Activated T-cell treated with anti-CD3 and anti-CD28 coated beads, Interleukin-2, amount 50 U/mL, for 4 hours (primary cell): ENCODE results near the gene CLEC16A. TPM values are rescaled to one million over a fixed set of nuclear protein-coding genes. Genes with fewer than 3 reads are reported as not detected.
A peak's percentile ranks its signal among the peaks of the same experiment; 100 is the strongest.
"Not testable (repeated sequence)": the region's sequence is repeated elsewhere in the genome, so short reads cannot be mapped to it uniquely, and the experiment has no call there.

ENCODE experiments used
- ATAC-seq, 2 donors: fragments of 200-7000 bp; cut with Tn5 transposase; one replicate each; pipeline ENCODE4 v1.10.0; 2021
- DNase-seq: peaks from one replicate; pipeline ENCODE4 v3.0.0-alpha.2; 2020
- H3K27me3 Mint-ChIP-seq: one replicate; pipeline ENCODE4 v1.8.0; 2021; ENCODE audit warnings: low read depth, mixed read lengths
- H3K36me3 Mint-ChIP-seq: one replicate; pipeline ENCODE4 v1.8.0; 2022; ENCODE audit warnings: mixed read lengths; ENCODE audit not compliant: insufficient read depth
- H3K4me1 Mint-ChIP-seq: one replicate; pipeline ENCODE4 v1.8.0; 2021; ENCODE audit warnings: low read depth, mixed read lengths
- H3K4me3 Mint-ChIP-seq: one replicate; pipeline ENCODE4 v1.8.0; 2021; ENCODE audit warnings: mild to moderate bottlenecking, moderate library complexity, mixed read lengths
- H3K9me3 Mint-ChIP-seq: one replicate; pipeline ENCODE4 v1.8.0; 2021; ENCODE audit warnings: mixed read lengths
- total RNA-seq, 3 donors: library from RNA; stranded (reverse); gene quantifications; one replicate each; pipeline ENCODE4 v1.2.1, GENCODE V29; 2021

The CLEC16A gene
- total RNA-seq, 3 donors from 2014 or later = 25.2 to 26.4 (median 26.3) TPM

DNA sequence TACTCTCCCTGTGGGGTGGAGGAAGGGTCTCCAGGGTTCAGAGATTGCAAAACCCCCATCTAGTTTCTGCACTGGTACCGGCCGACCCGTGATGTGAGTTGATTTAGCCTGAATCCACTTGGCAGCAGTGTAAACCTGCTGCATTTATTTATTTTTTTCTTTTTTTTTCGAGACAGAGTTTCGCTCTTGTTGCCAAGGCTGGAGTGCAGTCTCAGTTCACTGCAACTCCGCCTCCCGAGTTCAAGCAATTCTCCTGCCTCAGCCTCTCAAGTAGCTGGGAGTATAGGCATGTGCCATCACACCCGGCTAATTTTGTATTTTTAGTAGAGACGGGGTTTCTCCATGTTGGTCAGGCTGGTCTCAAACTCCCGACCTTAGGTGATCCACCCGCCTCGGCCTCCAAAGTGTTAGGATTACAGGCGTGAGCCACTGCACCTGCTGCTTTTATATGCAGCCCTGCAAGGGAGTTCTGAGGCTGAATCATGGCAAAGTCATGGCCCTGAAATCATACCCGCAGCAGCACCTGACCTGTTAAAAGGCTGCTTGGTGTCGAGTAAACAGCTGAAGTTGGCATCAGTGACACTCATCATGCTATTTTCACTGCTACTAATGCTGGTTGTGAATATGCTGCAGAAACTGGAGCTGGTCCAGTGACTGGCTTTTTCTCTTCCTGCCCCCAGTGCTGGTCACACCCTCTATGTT, 23.5 kb upstream of the CLEC16A start:
- ATAC-seq = no peak
- no peak for DNase-seq
- Mint-ChIP-seq H3K4me3 (no peak overlapping the region), H3K27me3 (no peaks in the 10 kb centered on the region), H3K9me3 (no peaks in the 10 kb centered on the region), H3K36me3 (peaks cover 11% of the 10 kb centered on the region), H3K4me1 (peaks cover 11% of the 10 kb centered on the region)

GRCh38 chr16:10921536-10922327, 22.6 kb upstream of the CLEC16A start:
- Mint-ChIP-seq H3K4me3 (no peak overlapping the region), H3K9me3 (no peaks in the 10 kb centered on the region), H3K36me3 (peaks cover 11% of the 10 kb centered on the region), H3K27me3 (no peaks in the 10 kb centered on the region), H3K4me1 (peaks cover 5% of the 10 kb centered on the region)
- no peak for DNase-seq
- ATAC-seq = no peak

DNA sequence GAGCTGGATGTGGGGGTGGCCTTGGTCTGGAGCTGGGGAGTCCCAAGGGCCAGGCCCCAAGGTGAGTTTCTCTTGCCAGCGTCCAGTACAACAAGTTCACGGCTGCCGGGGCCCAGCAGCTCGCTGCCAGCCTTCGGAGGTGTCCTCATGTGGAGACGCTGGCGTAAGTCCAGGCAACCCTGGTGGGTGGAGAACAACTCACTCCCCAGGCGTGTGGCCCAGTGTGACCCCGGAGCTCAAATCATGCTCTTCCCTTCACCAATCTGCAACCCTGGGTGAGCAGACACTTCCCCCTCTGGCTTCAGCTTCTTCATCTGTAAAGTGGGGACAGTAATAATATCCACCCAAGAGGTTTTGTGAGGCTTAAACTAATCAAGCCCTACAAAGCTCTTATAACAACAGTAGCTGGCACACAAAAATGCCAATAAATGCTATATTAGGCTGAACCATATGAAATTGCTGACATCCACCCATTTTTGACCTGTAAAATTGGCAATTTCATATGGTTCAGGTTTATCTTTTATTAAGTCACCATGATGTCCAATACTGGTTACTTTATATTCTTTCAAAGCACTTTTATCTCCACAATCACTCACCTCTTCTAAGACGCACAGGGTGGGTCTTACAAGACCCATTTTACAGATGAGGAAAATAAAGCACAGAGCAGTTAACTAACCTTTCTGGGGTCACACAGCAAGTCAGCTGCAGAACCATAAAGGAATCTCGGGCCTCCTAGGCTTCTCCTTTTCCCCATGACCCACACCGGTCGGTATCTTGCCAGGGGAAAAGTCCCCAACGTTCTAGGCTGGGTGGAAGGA, 21.8 kb upstream of the CLEC16A start:
- Mint-ChIP-seq H3K9me3 (no peaks in the 10 kb centered on the region), H3K4me3 (no peak overlapping the region), H3K4me1 (peaks cover 4% of the 10 kb centered on the region), H3K36me3 (peaks cover 13% of the 10 kb centered on the region), H3K27me3 (no peaks in the 10 kb centered on the region)
- ATAC-seq (no peak), DNase-seq (no peak)

- Mint-ChIP-seq H3K27me3 (no peaks in the 10 kb centered on the region), H3K4me1 (peaks cover 4% of the 10 kb centered on the region), H3K4me3 (no peak overlapping the region), H3K36me3 (peaks cover 20% of the 10 kb centered on the region), H3K9me3 (no peaks in the 10 kb centered on the region)
- DNase-seq (no peak), ATAC-seq (no peak)
These were observed 21.2 kb upstream of the CLEC16A start for GRCh38 chr16:10923146-10923649.

DNA sequence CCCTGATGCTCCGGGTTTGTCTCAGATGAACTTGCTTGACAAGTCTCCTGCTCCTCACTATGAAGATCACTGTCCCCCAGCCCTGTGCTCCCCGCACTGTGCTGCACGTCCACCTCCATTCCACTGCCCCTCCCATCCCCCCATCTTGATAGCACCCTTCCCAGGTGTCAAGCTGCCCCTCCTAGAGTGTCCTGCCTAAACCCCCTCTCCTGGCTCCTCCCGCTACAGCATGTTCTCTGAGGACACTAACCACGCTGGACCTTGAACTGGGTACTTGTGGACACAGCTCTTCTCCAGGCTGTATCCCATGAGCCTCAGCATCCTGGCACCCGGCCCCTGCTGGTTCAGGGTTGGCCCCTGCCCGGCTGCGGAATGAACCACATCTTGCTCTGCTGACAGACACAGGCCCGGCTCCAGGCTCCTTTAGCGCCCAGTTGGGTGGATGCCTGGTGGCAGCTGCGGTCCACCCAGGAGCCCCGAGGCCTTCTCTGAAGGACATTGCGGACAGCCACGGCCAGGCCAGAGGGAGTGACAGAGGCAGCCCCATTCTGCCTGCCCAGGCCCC, 20.6 kb upstream of the CLEC16A start:
- ATAC-seq = no peak
- H3K9me3 Mint-ChIP-seq = no peaks in the 10 kb centered on the region
- peaks cover 2% of the 10 kb centered on the region for H3K4me1 Mint-ChIP-seq

DNA sequence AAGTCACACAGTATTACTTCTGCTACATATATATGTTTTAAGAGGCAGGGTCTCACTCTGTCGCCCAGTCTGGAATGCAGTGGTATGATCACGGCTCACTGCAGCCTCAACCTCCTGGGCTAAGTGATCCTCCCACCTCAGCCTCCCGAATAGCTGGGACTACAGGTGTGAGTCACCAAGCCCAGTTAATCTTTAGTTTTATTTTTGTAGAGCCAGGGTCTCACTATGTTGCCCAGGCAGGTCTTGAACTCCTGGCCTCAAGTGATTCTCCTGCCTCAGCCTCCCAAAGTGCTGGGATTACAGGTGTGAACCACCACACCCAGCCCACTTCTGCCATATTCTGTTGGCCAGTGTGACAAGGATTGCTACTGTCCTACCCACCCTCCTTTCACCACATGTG, 19.1 kb upstream of the CLEC16A start:
- not testable (repeated sequence) for ATAC-seq, H3K4me3 Mint-ChIP-seq, H3K4me1 Mint-ChIP-seq, H3K9me3 Mint-ChIP-seq, H3K27me3 Mint-ChIP-seq, DNase-seq
- H3K36me3 Mint-ChIP-seq = peaks cover 24% of the 10 kb centered on the region

More for the DNA sequence above, 20.6 kb upstream of the CLEC16A start:
- no peak overlapping the region for H3K4me3 Mint-ChIP-seq
- DNase-seq = no peak
- H3K27me3 Mint-ChIP-seq = no peaks in the 10 kb centered on the region
- H3K36me3 Mint-ChIP-seq = peaks cover 20% of the 10 kb centered on the region

GRCh38 chr16:10926094-10926493, 18.3 kb upstream of the CLEC16A start:
- Mint-ChIP-seq H3K9me3 (no peaks in the 10 kb centered on the region), H3K36me3 (peaks cover 24% of the 10 kb centered on the region), H3K27me3 (no peaks in the 10 kb centered on the region)

GRCh38 chr16:10926867-10927266, 17.5 kb upstream of the CLEC16A start:
- no peaks in the 10 kb centered on the region for H3K9me3 Mint-ChIP-seq
- no peak overlapping the region for H3K4me3 Mint-ChIP-seq
- H3K27me3 Mint-ChIP-seq = no peaks in the 10 kb centered on the region
- peaks cover 24% of the 10 kb centered on the region for H3K36me3 Mint-ChIP-seq
- H3K4me1 Mint-ChIP-seq = peaks cover 3% of the 10 kb centered on the region
- DNase-seq (no peak), ATAC-seq (no peak)

More at GRCh38 chr16:10926094-10926493, 18.3 kb upstream of the CLEC16A start:
- ATAC-seq = no peak
- Mint-ChIP-seq H3K4me3 (no peak overlapping the region), H3K4me1 (peaks cover 3% of the 10 kb centered on the region)
- DNase-seq = no peak

DNA sequence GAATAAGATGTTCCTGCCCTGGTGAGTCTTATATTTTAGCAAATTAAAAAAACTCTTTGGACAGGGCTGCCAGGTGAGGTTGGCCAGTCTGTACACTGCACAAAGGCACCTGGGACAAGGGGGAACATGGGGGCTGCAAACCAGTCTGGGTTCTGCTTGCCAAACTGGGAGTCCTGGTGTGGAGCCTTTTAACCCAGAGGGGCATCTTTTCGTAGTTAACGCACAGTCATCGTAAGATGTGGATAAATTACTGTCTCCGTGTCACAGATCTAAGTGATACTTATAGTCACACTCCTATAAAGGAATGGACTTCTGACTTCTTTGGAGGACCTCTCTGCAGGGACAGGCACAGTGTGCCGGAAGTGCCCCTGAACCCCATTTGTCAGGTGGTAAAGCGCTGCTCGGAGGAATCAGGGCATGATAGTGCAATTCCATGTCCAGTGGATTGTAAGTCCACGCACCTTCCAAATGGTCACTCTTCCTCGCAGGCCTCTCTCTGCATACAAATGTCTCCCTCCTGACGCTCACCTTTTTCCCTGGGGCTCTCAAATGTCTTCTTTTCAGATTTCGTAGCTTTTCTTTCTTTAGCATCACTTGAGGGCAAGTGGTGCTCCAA, 16.8 kb upstream of the CLEC16A start:
- DNase-seq (no peak), ATAC-seq (no peak)
- Mint-ChIP-seq H3K9me3 (no peaks in the 10 kb centered on the region), H3K27me3 (no peaks in the 10 kb centered on the region), H3K36me3 (peaks cover 21% of the 10 kb centered on the region), H3K4me3 (no peak overlapping the region), H3K4me1 (peaks cover 3% of the 10 kb centered on the region)

DNA sequence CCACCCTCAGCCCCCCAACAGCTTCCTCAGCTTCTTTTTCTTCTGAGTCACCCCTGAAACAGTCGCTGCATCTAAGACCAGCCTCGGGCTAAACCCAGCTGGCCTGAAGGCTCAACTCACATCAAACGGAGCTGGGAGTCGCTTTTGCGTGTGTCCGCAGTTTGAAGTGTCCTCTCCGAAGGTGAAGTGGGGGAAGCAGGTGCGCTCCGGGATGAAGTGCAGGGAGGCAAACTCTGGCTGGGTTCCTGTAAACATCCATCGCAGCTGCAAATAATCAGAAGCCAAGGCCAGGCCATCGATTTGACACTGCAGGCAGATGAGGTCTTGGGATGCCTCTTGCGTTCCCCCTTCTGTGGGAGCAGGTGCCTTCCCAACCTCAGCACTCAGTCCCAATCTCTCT, 15.3 kb upstream of the CLEC16A start:
- not testable (repeated sequence) for ATAC-seq, H3K9me3 Mint-ChIP-seq, H3K27me3 Mint-ChIP-seq, H3K4me3 Mint-ChIP-seq, DNase-seq
- Mint-ChIP-seq H3K36me3 (peaks cover 29% of the 10 kb centered on the region), H3K4me1 (peaks cover 12% of the 10 kb centered on the region)

DNA sequence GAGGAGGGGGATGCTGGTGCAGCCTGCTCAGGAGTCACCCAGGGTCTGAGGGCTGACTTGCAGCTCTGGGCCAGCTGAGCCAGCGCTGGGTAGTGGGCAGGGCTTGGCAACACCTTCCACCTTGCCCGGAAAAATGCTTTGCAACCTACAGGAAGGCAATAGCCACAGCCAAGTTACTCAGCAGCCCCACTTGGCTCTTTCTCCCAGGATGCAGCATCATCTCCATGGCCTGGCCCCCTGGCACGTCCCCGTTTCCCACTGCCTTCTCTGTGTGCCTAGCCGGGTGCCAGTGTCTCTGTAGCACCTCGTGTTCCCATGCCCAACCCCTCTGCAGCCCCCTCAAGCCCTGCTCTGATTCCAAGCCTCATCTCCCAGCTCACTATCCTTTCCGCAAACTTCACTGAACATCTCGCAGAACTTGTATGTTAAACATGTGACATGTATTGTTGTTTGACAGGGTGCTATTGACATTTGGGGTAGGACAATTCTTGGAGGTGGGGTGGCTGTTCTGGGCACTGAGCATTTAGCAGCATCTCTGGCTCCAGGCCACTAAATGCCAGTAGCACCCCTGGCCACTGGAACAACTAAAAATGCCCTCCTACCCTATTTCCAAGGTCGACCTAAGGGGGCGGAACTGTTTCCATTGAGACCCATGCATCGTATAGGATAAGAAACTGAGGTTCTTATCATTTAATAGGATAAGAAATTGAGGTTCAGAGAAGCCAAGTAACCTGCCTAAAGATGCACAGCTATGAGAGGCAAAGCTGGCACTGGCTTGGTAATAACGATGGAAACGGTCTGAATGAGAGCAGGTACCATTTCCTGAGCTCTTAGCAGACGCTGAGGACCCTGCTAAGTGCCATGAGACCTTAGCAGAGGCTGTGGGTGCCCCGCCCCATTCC, 14.3 kb upstream of the CLEC16A start:
- H3K9me3 Mint-ChIP-seq = no peaks in the 10 kb centered on the region
- no peaks in the 10 kb centered on the region for H3K27me3 Mint-ChIP-seq
- H3K4me1 Mint-ChIP-seq = peaks cover 21% of the 10 kb centered on the region
- DNase-seq (no peak), ATAC-seq (peak in 1 of 2 donors; percentile 28)
- peaks cover 25% of the 10 kb centered on the region for H3K36me3 Mint-ChIP-seq
- no peak overlapping the region for H3K4me3 Mint-ChIP-seq

GRCh38 chr16:10930755-10931093, 13.6 kb upstream of the CLEC16A start:
- ATAC-seq = no peak
- no peak for DNase-seq
- no peaks in the 10 kb centered on the region for H3K27me3 Mint-ChIP-seq
- peaks cover 20% of the 10 kb centered on the region for H3K36me3 Mint-ChIP-seq
- peaks cover 26% of the 10 kb centered on the region for H3K4me1 Mint-ChIP-seq
- no peaks in the 10 kb centered on the region for H3K9me3 Mint-ChIP-seq
- H3K4me3 Mint-ChIP-seq = no peak overlapping the region

- no peak for DNase-seq
- peaks cover 20% of the 10 kb centered on the region for H3K36me3 Mint-ChIP-seq
- no peak for ATAC-seq
- no peak overlapping the region for H3K4me3 Mint-ChIP-seq
- H3K4me1 Mint-ChIP-seq = peaks cover 30% of the 10 kb centered on the region
- no peaks in the 10 kb centered on the region for H3K9me3 Mint-ChIP-seq
- no peaks in the 10 kb centered on the region for H3K27me3 Mint-ChIP-seq
These were observed 13.2 kb upstream of the CLEC16A start for GRCh38 chr16:10931134-10931533.
